Measurements from ENCODE around the gene PPP1R10.

GRCh38 chr6:30571762-30572082, 45.3 kb downstream of the PPP1R10 start:
- TF ChIP-seq POLR2A (IDR thresholded peaks at IDR 0.05; ENCODE audit: extremely low read depth, insufficient read length) (no peak), CTCF (IDR thresholded peaks at IDR 0.05; ENCODE audit: low read depth, low read length) (no peak)
- TF ChIP-seq, protein P1, sequence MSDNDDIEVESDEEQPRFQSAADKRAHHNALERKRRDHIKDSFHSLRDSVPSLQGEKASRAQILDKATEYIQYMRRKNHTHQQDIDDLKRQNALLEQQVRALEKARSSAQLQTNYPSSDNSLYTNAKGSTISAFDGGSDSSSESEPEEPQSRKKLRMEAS (IDR thresholded peaks at IDR 0.05; ENCODE audit: low read depth, low read length) = peak; percentile 72; the same call in 1 of the 2 replicates
